ENCODE measurements around the gene G3BP1.

- TF ChIP-seq CTCF (IDR thresholded peaks at IDR 0.05), result no peak
- no peak for TF ChIP-seq POLR2AphosphoS5 (IDR thresholded peaks at IDR 0.05)
- no peak for TF ChIP-seq POLR2A (IDR thresholded peaks at IDR 0.05; ENCODE audit: low read depth)
- no peak for TF ChIP-seq EP300 (IDR thresholded peaks at IDR 0.05)
Measured at GRCh38 chr5:151781201-151781600, 9.4 kb downstream of the G3BP1 start.
